ENCODE data around the gene HS1BP3. TPM values are rescaled to one million over a fixed set of nuclear protein-coding genes. Genes with fewer than 3 reads are reported as not detected.
A peak's percentile ranks its signal among the peaks of the same experiment; 100 is the strongest.

HS1BP3 gene
- total and polyA plus RNA-seq, 8 donors, result 9.5 to 16.8 (median 10.8) TPM

GRCh38 chr2:20599001-20599600 lies 51.8 kb downstream of the HS1BP3 start:
- peak; percentile 29 to 76 (median 43) for ATAC-seq
- H3K4me3 ChIP-seq, result no peak overlapping the region
- H3K36me3 ChIP-seq, result no peaks in the 10 kb centered on the region
- TF ChIP-seq CTCF (IDR thresholded peaks at IDR 0.05), result no peak
- WGBS, 2 donors, result 69 to 82% methylated on average over 12 of the region's 12 CpGs
- FAIRE-seq, result no peak
- peak in 5 of 6 donors; percentile 40 to 76 (median 53) for DNase-seq
- intact Hi-C loops (cut with DNase I), result no loop called here
- H3K27ac ChIP-seq, result peak overlapping the region in 2 of 4 donors; percentile 37 to 46
- H3K9me3 ChIP-seq, result no peaks in the 10 kb centered on the region
- no peaks in the 10 kb centered on the region for H3K27me3 ChIP-seq
- peaks cover 0 to 5% (median 0%) of the 10 kb centered on the region in 3 donors for H3K4me1 ChIP-seq

- ATAC-seq (no peak), DNase-seq (peak in 1 of 6 donors; percentile 15), FAIRE-seq (no peak)
- intact Hi-C loops (cut with DNase I), result no loop called here
- Histone ChIP-seq H3K4me3 (no peak overlapping the region), H3K36me3 (no peaks in the 10 kb centered on the region), H3K27ac (peak overlapping the region in 2 of 4 donors; percentile 40 to 68), H3K4me1 (peaks cover 0 to 5% (median 0%) of the 10 kb centered on the region in 3 donors), H3K27me3 (no peaks in the 10 kb centered on the region), H3K9me3 (no peaks in the 10 kb centered on the region)
- 92 to 95% methylated on average over 6 of the region's 6 CpGs for WGBS, 2 donors
- TF ChIP-seq CTCF (IDR thresholded peaks at IDR 0.05), result no peak
Measured at GRCh38 chr2:20597860-20598183, 53.1 kb downstream of the HS1BP3 start.

- Histone ChIP-seq H3K9me3 (no peaks in the 10 kb centered on the region), H3K4me1 (peaks cover 0 to 5% (median 0%) of the 10 kb centered on the region in 3 donors), H3K4me3 (no peak overlapping the region), H3K27ac (peak overlapping the region in 3 of 4 donors; percentile 2 to 68 (median 40)), H3K27me3 (no peaks in the 10 kb centered on the region), H3K36me3 (no peaks in the 10 kb centered on the region)
- intact Hi-C loops (cut with DNase I), result no loop called here
- DNase-seq, result peak in 3 of 6 donors; percentile 35 to 49 (median 37)
- ATAC-seq, result peak; percentile 29 to 74 (median 58)
- FAIRE-seq, result no peak
- TF ChIP-seq CTCF (IDR thresholded peaks at IDR 0.05), result no peak
- WGBS, 2 donors, result 70 to 75% methylated on average over 9 of the region's 9 CpGs
Measured at GRCh38 chr2:20596973-20597859, 53.7 kb downstream of the HS1BP3 start.

GRCh38 chr2:20596193-20596972 lies 54.5 kb downstream of the HS1BP3 start:
- peak in 1 of 6 donors; percentile 6 for DNase-seq
- Histone ChIP-seq H3K4me1 (peaks cover 0 to 5% (median 0%) of the 10 kb centered on the region in 3 donors), H3K4me3 (no peak overlapping the region), H3K27me3 (no peaks in the 10 kb centered on the region), H3K27ac (peak overlapping the region in 3 of 4 donors; percentile 2 to 68 (median 40)), H3K9me3 (no peaks in the 10 kb centered on the region), H3K36me3 (no peaks in the 10 kb centered on the region)
- WGBS, 2 donors, result 90 to 95% methylated on average over 4 of the region's 4 CpGs
- intact Hi-C loops (cut with DNase I), result no loop called here
- TF ChIP-seq CTCF (IDR thresholded peaks at IDR 0.05), result no peak
- no peak for ATAC-seq
- FAIRE-seq, result no peak

Data from pancreas (tissue), 10 donors.